AG04450 (cell line): ENCODE measurements around the gene CA11. TPM values are rescaled to one million over a fixed set of nuclear protein-coding genes. Genes with fewer than 3 reads are reported as not detected.

Experiments used
- CTCF ChIA-PET: fragments of 300-600, 350-600 bp; formaldehyde crosslinking; extraction: SDS; loops from one replicate; lab custom pipeline; 2022; ENCODE audit warnings: antibody characterized with exemption, inconsistent platforms; lab: Charles Lee
- POLR2A ChIA-PET: fragments of 350-600 bp; formaldehyde crosslinking; extraction: SDS; loops from one replicate; lab custom pipeline; 2021; ENCODE audit warnings: antibody characterized with exemption, inconsistent platforms; lab: Yijun Ruan, JAX
- DNase-seq: peaks from one replicate; pipeline ENCODE4 v3.0.0-alpha.2; 2011; ENCODE audit warnings: low read depth, low spot score
- H3K27ac ChIP-seq: one replicate; pipeline ENCODE4 v1.5.1; 2012; ENCODE audit warnings: low read depth, low read length, control low read depth
- H3K27me3 ChIP-seq: one replicate; pipeline ENCODE4 v1.6.0; 2012; ENCODE audit warnings: low read length; ENCODE audit not compliant: control insufficient read depth, insufficient read depth
- H3K4me3 ChIP-seq: 2 replicates; pipeline ENCODE4 v1.5.1; 2011; ENCODE audit warnings: mild to moderate bottlenecking, low read depth, low read length, control low read depth
- H3K9me3 ChIP-seq: 2 replicates; pipeline ENCODE4 v1.5.1; 2012; ENCODE audit warnings: low read length; ENCODE audit not compliant: control insufficient read depth, insufficient read depth
- CTCF ChIP-seq: IDR thresholded peaks from 2 replicates; pipeline ENCODE4 v1.5.1; 2011; ENCODE audit warnings: low read depth, low read length, control low read depth, inconsistent platforms
- polyA plus RNA-seq: library from polyadenylated mRNA; depleted of rRNA; stranded (reverse); fragments of >200 nt; gene quantifications from 2 replicates; pipeline ENCODE4 v1.2.3, GENCODE V29; 2011

The CA11 gene
- polyA plus RNA-seq, 1 experiment = 3.7 TPM

GRCh38 chr19:48670699-48671445, 24.9 kb upstream of the CA11 start:
- TF ChIP-seq CTCF = no peak
- Histone ChIP-seq H3K4me3 (no peak overlapping the region), H3K9me3 (no peaks in the 10 kb centered on the region; the same call in 1 of the 2 replicates), H3K27ac (no peak overlapping the region), H3K27me3 (peaks cover 3% of the 10 kb centered on the region)
- ChIA-PET CTCF (no interaction called here), POLR2A (no interaction called here)
- DNase-seq = no peak

- DNase-seq = no peak
- Histone ChIP-seq H3K4me3 (no peak overlapping the region), H3K9me3 (no peaks in the 10 kb centered on the region; the same call in 1 of the 2 replicates), H3K27ac (no peak overlapping the region), H3K27me3 (peaks cover 3% of the 10 kb centered on the region)
- ChIA-PET CTCF (no interaction called here), POLR2A (no interaction called here)
- no peak for TF ChIP-seq CTCF
Observed at GRCh38 chr19:48669903-48670668, 24.1 kb upstream of the CA11 start.

GRCh38 chr19:48668761-48669160, 22.8 kb upstream of the CA11 start:
- DNase-seq = no peak
- CTCF ChIA-PET = no interaction called here
- H3K27me3 ChIP-seq = peaks cover 3% of the 10 kb centered on the region
- H3K27ac ChIP-seq = no peak overlapping the region
- POLR2A ChIA-PET = no interaction called here
- H3K4me3 ChIP-seq = no peak overlapping the region
- no peaks in the 10 kb centered on the region; the same call in 1 of the 2 replicates for H3K9me3 ChIP-seq
- TF ChIP-seq CTCF = no peak

- CTCF ChIA-PET = no interaction called here
- Histone ChIP-seq H3K27me3 (peaks cover 3% of the 10 kb centered on the region), H3K4me3 (no peak overlapping the region), H3K27ac (no peak overlapping the region), H3K9me3 (no peaks in the 10 kb centered on the region; the same call in 1 of the 2 replicates)
- no peak for TF ChIP-seq CTCF
- POLR2A ChIA-PET = no interaction called here
- no peak for DNase-seq
Observed at GRCh38 chr19:48668332-48668731, 22.3 kb upstream of the CA11 start.

GRCh38 chr19:48665786-48666185, 19.8 kb upstream of the CA11 start:
- POLR2A ChIA-PET = no interaction called here
- CTCF ChIA-PET = interaction anchor here (4.8 kb wide), 1 partner anchor 9 kb away, joined by 22 read pairs; no protein-coding TSS in a partner anchor
- no peak for DNase-seq
- Histone ChIP-seq H3K4me3 (no peak overlapping the region), H3K27me3 (no peaks in the 10 kb centered on the region), H3K27ac (no peak overlapping the region), H3K9me3 (no peaks in the 10 kb centered on the region; the same call in 1 of the 2 replicates)
- TF ChIP-seq CTCF = no peak
